Measurements from ENCODE around the gene TMTC1.
"Not testable (repeated sequence)": the region's sequence is repeated elsewhere in the genome, so short reads cannot be mapped to it uniquely, and the experiment has no call there.

TMTC1 gene

DNA sequence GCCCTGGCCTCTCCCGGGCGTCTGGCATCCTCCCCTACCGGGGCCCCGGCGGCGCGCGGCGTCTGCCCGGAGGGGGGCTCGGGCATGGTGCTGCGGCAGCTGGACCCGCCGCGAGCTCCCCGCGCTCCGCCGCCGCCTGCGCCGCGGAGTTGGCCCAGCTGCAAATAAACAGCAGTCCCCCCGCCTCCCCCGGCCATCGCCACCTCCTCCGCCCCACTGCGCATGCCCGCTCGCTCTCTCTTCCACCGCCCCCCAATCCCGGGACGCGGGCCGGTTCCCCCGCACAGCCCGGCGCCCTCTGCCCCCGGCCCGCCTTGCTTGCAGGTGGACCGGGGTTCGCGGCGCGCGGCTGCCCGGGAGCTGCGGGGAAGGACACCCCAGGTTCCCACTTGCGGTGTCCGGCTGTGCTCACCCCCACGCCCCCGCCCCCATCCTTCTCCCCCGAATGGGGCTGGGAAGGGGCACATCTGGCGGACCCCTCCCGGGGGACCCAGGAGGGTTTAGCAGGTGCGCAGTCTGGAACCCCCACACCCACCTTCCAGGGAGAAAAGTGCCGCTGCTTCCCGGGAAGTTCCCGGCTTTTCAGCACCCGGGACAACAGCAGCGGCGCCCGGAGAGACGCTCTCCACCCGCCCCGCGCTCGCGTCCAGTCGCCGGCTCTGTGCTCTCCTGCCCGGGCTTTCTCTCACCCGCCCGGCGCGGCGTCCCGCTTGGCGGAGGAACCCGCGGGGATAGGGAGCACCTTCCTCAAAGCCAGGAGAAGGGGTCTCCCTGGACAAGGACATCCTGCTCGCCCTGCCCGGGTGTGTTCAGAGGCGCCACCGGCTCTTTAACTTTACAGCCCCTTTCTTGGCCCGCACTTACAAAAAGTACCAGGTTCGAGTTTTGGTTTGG lies at the start of gene TMTC1:
TSS of gene TMTC1 (minus strand) at position 170 of the 894 bp plus-strand sequence. CDS start 191 bp downstream, outside the sequence.
- TF ChIP-seq, protein P1, sequence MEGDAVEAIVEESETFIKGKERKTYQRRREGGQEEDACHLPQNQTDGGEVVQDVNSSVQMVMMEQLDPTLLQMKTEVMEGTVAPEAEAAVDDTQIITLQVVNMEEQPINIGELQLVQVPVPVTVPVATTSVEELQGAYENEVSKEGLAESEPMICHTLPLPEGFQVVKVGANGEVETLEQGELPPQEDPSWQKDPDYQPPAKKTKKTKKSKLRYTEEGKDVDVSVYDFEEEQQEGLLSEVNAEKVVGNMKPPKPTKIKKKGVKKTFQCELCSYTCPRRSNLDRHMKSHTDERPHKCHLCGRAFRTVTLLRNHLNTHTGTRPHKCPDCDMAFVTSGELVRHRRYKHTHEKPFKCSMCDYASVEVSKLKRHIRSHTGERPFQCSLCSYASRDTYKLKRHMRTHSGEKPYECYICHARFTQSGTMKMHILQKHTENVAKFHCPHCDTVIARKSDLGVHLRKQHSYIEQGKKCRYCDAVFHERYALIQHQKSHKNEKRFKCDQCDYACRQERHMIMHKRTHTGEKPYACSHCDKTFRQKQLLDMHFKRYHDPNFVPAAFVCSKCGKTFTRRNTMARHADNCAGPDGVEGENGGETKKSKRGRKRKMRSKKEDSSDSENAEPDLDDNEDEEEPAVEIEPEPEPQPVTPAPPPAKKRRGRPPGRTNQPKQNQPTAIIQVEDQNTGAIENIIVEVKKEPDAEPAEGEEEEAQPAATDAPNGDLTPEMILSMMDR (IDR thresholded peaks at IDR 0.05; ENCODE audit: low read depth, low read length), result no peak
- in situ Hi-C loops (cut with HindIII; ENCODE audit: low sequenced_read_pairs), result no loop called here
- peak within 1 kb of the TSS; percentile 70 for H3K4me3 ChIP-seq (ENCODE audit: low read depth, low read length)
- peak; percentile 55 for DNase-seq (ENCODE audit: low read depth, low spot score)

DNA sequence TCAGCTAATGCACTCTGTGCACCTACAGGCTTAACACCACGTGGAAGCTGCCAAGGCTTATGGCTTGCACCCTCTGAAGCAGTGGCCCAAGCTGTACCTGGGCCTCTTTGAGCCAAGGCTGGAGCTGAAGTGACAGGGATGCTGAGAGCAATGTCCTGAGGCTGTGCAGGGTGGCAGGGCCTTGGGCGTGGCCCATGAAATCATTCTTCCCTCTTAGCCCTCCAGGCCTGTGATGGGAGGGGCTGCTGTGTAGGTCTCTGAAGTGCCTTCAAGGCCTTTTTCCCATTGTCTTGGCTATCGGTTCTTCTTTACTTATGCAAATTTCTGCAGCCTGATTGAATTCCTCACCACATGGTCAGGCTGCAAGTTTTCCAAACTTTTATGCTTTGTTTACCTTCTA lies 47.4 kb upstream of the TMTC1 start:
- in situ Hi-C loops (cut with HindIII; ENCODE audit: low sequenced_read_pairs), result no loop called here
- no peak overlapping the region for H3K4me3 ChIP-seq (ENCODE audit: low read depth, low read length)
- TF ChIP-seq, protein P1 (IDR thresholded peaks at IDR 0.05; ENCODE audit: low read depth, low read length), result no peak
- DNase-seq (ENCODE audit: low read depth, low spot score), result no peak

DNA sequence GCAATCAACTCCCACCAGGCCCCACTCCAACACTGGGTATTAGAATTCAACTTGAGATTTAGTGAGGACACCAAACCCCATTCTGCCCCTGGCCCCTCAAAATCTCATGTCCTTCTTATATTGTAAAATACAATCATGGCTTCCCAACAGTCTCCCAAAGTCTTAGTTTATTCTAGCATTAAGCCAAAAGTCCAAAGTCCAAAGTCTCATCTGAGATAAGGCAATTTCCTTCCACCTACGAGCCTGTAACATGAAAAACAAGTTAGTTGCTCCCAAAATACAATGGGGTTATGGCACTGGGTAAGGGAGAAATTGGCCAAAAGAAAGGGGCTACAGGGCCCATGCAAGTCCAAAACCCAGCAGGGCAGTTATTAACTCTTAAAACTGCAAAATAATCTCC lies 46.6 kb upstream of the TMTC1 start:
- in situ Hi-C loops (cut with HindIII; ENCODE audit: low sequenced_read_pairs), result no loop called here
- no peak for DNase-seq (ENCODE audit: low read depth, low spot score)

DNA sequence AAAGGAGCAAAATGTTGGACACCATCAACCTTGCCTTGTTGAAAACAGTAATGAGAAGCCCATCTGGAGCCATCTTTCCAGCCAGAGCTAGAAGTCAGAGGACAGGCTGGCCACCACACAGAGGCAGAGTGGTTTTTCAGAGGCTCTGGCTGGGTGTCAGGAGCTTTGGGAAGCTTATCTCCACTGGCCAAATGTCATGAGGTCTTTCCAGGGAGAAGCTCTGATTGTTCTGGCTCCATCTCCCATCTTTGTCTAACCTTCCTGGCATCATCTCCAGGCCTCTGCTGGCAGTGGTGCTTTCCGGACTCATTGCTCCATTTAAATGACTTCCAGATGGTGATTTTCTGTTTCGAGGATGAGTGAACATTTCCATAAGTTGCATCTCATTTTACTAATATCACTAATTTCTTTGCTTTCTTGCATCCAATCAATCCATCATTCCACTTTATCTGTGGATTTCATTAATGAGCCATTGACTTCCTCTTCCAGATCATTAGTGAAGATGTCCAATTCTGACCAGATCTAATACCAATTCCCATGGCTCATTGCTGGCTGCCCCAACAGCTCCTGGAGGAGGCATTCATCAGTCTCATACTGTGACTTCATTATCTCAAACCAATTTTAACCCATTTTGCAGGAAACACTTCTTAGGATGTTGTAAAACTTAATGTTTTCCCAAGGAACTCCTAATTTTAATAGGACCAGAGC lies 35.3 kb upstream of the TMTC1 start:
- no peak overlapping the region for H3K4me3 ChIP-seq (ENCODE audit: low read depth, low read length)
- in situ Hi-C loops (cut with HindIII; ENCODE audit: low sequenced_read_pairs), result no loop called here
- DNase-seq (ENCODE audit: low read depth, low spot score), result no peak
- TF ChIP-seq, protein P1 (IDR thresholded peaks at IDR 0.05; ENCODE audit: low read depth, low read length), result no peak

More for the DNA sequence above, 46.6 kb upstream of the TMTC1 start:
- TF ChIP-seq, protein P1 (IDR thresholded peaks at IDR 0.05; ENCODE audit: low read depth, low read length), result no peak
- H3K4me3 ChIP-seq (ENCODE audit: low read depth, low read length), result no peak overlapping the region

DNA sequence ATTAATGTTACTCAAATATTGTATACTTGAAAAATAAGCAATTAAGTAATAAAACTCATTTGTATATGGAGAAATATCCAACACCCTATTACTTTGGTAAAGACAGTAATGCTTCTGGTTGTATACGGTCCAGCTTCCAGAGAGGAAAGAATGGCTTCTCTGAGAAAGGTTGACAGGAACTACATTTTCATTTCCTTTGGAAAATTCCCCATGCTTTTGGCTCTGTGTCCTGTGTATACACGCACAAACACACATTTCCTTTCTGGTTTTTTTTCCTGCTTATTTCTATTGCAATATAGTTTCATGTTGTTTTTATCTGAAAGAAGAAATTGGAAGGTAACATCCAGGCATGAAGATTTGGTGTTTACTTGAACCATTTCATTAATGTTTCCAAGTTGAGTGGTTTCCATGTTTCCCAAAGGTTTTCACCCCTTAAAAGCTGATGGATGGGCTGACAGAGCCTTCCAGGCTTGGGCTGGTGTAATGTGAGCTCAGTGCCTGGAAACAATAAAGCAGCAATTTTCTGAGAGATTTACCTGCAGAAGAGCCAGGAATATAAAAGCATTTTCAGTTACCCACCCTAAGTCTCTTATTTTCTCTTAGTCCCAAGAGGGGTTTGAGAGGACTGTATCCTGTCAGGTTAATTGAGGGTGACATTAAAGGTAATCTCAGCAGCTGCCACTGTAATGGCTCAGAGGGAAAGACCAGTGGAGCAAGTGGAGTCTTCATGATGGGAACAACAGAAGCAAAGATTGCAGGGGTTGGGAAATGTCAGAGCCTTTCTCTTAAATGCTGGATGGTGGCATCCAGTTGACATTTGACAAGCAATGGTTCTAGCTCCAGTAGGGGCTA lies 33.4 kb upstream of the TMTC1 start:
- no peak overlapping the region for H3K4me3 ChIP-seq (ENCODE audit: low read depth, low read length)
- in situ Hi-C loops (cut with HindIII; ENCODE audit: low sequenced_read_pairs), result no loop called here
- TF ChIP-seq, protein P1 (IDR thresholded peaks at IDR 0.05; ENCODE audit: low read depth, low read length), result no peak
- no peak for DNase-seq (ENCODE audit: low read depth, low spot score)

DNA sequence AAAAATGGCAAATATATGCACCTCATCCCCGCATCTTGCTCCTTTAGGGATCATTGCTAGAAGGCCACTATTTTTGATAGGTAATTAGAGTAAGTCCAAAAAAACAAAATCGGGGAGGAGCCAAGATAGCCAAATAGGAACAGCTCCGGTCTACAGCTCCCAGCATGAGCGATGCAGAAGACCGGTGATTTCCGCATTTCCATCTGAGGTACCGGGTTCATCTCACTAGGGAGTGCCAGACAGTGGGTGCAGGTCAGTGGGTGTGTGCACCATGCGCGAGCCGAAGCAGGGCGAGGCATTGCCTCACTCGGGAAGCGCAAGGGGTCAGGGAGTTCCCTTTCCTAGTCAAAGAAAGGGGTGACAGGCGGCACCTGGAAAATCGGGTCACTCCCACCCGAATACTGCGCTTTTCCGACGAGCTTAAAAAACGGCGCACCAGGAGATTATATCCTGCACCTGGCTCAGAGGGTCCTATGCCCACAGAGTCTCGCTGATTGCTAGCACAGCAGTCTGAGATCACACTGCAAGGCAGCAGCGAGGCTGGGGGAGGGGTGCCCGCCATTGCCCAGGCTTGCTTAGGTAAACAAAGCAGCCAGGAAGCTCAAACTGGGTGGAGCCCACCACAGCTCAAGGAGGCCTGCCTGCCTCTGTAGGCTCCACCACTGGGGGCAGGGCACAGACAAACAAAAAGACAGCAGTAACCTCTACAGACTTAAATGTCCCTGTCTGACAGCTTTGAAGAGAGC lies 26.0 kb upstream of the TMTC1 start:
- H3K4me3 ChIP-seq (ENCODE audit: low read depth, low read length), result not testable (repeated sequence)

More for the DNA sequence above, 26.0 kb upstream of the TMTC1 start:
- DNase-seq (ENCODE audit: low read depth, low spot score); in situ Hi-C loops (cut with HindIII; ENCODE audit: low sequenced_read_pairs): not testable (repeated sequence)
